ENCODE data around the gene SEMA7A.

DNA sequence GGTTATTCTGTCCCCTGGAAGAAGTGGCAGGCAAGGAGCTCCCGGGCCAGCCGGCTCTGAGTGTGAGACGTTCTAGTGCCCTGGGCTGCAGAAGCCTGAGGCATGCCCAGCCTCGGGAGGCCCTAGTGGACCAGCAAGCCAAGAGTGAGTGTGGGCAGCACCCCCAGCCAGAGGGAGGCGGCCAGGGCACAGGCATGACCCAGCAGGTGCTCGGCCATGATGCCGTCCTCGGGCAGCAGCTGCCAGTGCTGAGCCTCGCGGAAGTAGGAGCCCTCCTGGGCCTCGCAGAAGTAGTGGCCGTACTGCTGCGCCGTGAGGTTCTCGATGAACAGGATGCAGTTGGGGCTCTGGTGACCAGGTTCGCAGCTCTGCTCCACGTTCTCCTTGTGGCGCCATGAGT is 23.3 kb downstream of the SEMA7A start:
- TF ChIP-seq, protein P1, sequence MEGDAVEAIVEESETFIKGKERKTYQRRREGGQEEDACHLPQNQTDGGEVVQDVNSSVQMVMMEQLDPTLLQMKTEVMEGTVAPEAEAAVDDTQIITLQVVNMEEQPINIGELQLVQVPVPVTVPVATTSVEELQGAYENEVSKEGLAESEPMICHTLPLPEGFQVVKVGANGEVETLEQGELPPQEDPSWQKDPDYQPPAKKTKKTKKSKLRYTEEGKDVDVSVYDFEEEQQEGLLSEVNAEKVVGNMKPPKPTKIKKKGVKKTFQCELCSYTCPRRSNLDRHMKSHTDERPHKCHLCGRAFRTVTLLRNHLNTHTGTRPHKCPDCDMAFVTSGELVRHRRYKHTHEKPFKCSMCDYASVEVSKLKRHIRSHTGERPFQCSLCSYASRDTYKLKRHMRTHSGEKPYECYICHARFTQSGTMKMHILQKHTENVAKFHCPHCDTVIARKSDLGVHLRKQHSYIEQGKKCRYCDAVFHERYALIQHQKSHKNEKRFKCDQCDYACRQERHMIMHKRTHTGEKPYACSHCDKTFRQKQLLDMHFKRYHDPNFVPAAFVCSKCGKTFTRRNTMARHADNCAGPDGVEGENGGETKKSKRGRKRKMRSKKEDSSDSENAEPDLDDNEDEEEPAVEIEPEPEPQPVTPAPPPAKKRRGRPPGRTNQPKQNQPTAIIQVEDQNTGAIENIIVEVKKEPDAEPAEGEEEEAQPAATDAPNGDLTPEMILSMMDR (IDR thresholded peaks at IDR 0.05) = no peak
- TF ChIP-seq EZH2phosphoT487 (IDR thresholded peaks at IDR 0.05; ENCODE audit: borderline replicate concordance, low read depth) (no peak), YY1 (IDR thresholded peaks at IDR 0.05; ENCODE audit: low read depth) (no peak), FOXJ3 (CRISPR knock-in tag; IDR thresholded peaks at IDR 0.05) (no peak), RAD21 (IDR thresholded peaks at IDR 0.05; ENCODE audit: low read length) (no peak)
- TF ChIP-seq, protein P2, sequence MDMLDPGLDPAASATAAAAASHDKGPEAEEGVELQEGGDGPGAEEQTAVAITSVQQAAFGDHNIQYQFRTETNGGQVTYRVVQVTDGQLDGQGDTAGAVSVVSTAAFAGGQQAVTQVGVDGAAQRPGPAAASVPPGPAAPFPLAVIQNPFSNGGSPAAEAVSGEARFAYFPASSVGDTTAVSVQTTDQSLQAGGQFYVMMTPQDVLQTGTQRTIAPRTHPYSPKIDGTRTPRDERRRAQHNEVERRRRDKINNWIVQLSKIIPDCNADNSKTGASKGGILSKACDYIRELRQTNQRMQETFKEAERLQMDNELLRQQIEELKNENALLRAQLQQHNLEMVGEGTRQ (IDR thresholded peaks at IDR 0.05; ENCODE audit: borderline replicate concordance, low read depth, low read length) = no peak
